ENCODE data around the gene CEACAM21.

GRCh38 chr19:41566001-41566400, 10.0 kb upstream of the CEACAM21 start:
- TF ChIP-seq POLR2AphosphoS5 (IDR thresholded peaks at IDR 0.05) (no peak), CTCF (IDR thresholded peaks at IDR 0.05) (no peak), EP300 (IDR thresholded peaks at IDR 0.05) (no peak)

Data from gastroesophageal sphincter (tissue), 3 donors.